ACC112 (cell line): ENCODE data around the gene NKIRAS2.

Experiments used
- H2AFZ ChIP-seq: fragments of 200-600 bp; sonication (generic); one replicate; pipeline ENCODE4 v1.6.0; 2017; ENCODE audit warnings: antibody characterized with exemption, low read length; ENCODE audit not compliant: unreplicated experiment
- H3K27ac ChIP-seq: fragments of 200-600 bp; sonication (generic); 2 replicates; pipeline ENCODE4 v1.5.1; 2014; ENCODE audit warnings: low read depth, mild to moderate bottlenecking, antibody characterized with exemption, low read length, moderate library complexity
- H3K27me3 ChIP-seq: fragments of 200-600 bp; sonication (generic); 2 replicates; pipeline ENCODE4 v1.6.1; 2014; ENCODE audit warnings: mild to moderate bottlenecking, antibody characterized with exemption, low read length, moderate library complexity, mixed read lengths; ENCODE audit not compliant: insufficient read depth
- H3K36me3 ChIP-seq: fragments of 200-600 bp; sonication (generic); 2 replicates; pipeline ENCODE4 v1.6.1; 2016; ENCODE audit warnings: mild to moderate bottlenecking, antibody characterized with exemption, low read length, moderate library complexity, mixed read lengths; ENCODE audit not compliant: insufficient read depth
- H3K4me1 ChIP-seq: fragments of 200-600 bp; sonication (generic); one replicate; pipeline ENCODE4 v1.6.1; 2016; ENCODE audit warnings: low read length, mixed read lengths; ENCODE audit not compliant: insufficient read depth, unreplicated experiment, control insufficient read depth
- H3K4me3 ChIP-seq: fragments of 200-600 bp; sonication (generic); 2 replicates; pipeline ENCODE4 v1.5.1; 2014; ENCODE audit warnings: mild to moderate bottlenecking, low read depth, low read length
- H3K79me2 ChIP-seq: fragments of 200-600 bp; sonication (generic); one replicate; pipeline ENCODE4 v1.6.0; 2016; ENCODE audit warnings: low read length; ENCODE audit not compliant: control insufficient read depth, unreplicated experiment, insufficient read depth

NKIRAS2 gene

DNA sequence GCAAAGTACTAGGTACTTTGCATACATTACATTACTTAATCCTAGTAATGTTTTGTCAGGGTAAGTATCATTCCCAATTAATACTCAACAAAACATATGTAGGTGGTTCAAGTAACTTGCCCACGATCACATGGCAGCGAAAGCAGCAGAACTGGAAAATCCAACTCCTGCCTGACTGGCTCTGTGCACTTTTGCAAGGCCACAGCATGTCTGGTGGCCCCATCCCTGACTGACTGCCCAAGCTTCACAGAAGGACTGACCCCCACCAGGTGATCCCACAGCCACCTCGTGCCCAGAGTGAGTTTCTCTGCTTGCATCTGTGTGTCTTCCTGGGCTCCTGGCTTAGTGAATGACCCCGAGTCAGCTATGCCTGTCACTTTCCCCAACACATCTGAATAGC lies 41.9 kb upstream of the NKIRAS2 start:
- no peak overlapping the region for H3K4me3 ChIP-seq
- no peaks in the 10 kb centered on the region for H3K27me3 ChIP-seq
- no peak overlapping the region for H3K27ac ChIP-seq
- no peak overlapping the region for H2AFZ ChIP-seq
- no peaks in the 10 kb centered on the region for H3K79me2 ChIP-seq
- peaks cover 16% of the 10 kb centered on the region for H3K4me1 ChIP-seq
- H3K36me3 ChIP-seq: peaks cover 25% of the 10 kb centered on the region

DNA sequence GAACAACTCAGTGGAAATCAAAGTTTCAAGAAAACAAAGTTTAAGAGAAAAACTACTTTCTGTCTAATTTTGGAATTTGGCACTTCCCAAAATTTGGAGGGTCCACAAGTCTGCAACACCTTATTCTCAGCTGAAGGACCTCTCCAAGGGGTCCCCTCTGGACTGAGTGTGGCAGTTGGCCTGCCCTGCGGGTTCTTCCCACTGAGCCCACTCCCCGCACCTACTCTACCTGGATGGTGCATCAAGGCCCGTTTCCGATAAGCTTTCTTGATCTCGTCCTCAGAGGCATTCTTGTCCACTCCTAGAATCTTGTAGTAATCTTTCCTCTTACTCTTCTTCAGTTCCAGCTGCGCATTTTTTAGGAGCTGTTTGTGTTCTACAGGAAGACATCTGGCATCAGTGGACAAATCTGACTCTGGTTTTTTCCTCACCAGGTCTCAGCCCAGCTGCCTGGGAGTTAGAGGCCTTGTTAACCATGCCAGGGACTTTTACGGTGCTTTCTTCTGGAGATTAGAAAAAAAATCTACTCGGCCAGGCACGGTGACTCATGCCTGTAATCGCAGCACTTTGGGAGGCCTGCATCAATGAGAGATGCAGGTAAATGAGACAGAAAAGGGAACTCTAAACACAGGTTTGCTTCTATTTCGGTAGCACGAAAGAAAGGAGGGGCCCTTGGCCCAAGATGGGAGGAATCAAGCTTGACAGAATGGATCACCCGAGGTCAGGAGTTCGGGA lies 37.7 kb upstream of the NKIRAS2 start:
- no peak overlapping the region for H2AFZ ChIP-seq
- H3K36me3 ChIP-seq: peaks cover 42% of the 10 kb centered on the region
- H3K4me3 ChIP-seq: no peak overlapping the region
- no peaks in the 10 kb centered on the region for H3K27me3 ChIP-seq
- no peaks in the 10 kb centered on the region for H3K79me2 ChIP-seq
- no peak overlapping the region for H3K27ac ChIP-seq
- peaks cover 2% of the 10 kb centered on the region for H3K4me1 ChIP-seq

DNA sequence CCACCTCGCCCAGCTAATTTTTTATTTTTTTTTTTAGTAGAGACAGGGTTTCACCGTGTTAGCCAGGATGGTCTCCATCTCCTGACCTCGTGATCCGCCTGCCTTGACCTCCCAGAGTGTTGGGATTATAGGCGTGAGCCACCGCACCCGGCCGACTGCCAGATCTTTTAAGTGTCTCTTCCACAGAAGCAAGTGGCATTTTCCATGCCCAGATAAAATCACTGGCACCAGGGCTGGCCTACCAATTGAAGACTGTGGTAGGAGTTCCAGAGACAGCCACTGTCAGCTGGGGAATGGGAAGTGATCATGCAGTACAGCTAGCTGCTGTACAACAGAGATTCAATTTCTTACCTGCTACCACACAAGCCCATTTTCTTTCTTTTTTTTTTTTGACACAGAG lies 35.4 kb upstream of the NKIRAS2 start:
- Histone ChIP-seq H2AFZ (no peak overlapping the region), H3K4me3 (no peak overlapping the region), H3K27me3 (no peaks in the 10 kb centered on the region), H3K27ac (no peak overlapping the region), H3K4me1 (no peaks in the 10 kb centered on the region), H3K79me2 (peaks cover 2% of the 10 kb centered on the region), H3K36me3 (peaks cover 63% of the 10 kb centered on the region)

DNA sequence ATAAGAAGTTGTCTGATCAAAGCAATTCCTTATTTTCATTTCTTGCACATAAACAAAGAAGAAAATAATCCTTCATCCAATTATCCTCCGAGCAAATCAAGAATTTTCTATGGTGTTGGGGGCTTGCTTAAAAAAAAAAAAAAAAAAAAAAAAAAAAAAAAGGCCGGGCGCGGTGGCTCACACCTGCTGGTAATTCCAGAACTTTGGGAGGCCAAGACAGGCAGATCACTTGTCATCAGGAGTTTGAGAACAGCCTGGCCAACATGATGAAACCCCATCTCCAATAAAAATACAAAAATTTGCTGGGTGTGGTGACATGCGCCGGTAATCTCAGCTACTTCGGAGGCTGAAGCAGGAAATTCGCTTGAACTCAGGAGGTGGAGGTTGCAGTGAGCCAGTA lies 34.0 kb upstream of the NKIRAS2 start:
- Histone ChIP-seq H2AFZ (no peak overlapping the region), H3K27me3 (no peaks in the 10 kb centered on the region), H3K4me3 (no peak overlapping the region), H3K36me3 (peaks cover 61% of the 10 kb centered on the region), H3K27ac (no peak overlapping the region), H3K4me1 (no peaks in the 10 kb centered on the region), H3K79me2 (peaks cover 2% of the 10 kb centered on the region)

DNA sequence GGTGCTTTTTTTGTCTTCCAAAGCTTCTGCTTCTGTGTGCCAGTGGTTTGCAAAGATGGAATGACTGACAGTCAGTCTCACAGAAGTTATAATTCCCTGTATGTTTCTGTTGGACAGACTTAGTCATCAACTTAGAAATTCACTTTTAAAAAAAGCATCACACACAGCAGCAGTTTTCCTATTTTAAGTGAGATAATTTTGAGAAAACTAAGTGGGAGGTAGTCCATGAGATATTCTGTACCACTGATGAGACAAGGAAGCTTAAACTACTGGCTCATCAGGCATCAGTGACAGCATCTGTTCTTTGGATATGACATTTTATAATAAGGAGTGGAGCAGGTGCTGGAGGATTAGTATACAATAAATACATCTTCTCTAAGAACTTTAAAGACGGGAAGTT lies 33.3 kb upstream of the NKIRAS2 start:
- Histone ChIP-seq H3K4me1 (no peaks in the 10 kb centered on the region), H3K27me3 (no peaks in the 10 kb centered on the region), H3K27ac (no peak overlapping the region), H3K79me2 (peaks cover 5% of the 10 kb centered on the region), H2AFZ (no peak overlapping the region), H3K4me3 (no peak overlapping the region), H3K36me3 (peaks cover 62% of the 10 kb centered on the region)

DNA sequence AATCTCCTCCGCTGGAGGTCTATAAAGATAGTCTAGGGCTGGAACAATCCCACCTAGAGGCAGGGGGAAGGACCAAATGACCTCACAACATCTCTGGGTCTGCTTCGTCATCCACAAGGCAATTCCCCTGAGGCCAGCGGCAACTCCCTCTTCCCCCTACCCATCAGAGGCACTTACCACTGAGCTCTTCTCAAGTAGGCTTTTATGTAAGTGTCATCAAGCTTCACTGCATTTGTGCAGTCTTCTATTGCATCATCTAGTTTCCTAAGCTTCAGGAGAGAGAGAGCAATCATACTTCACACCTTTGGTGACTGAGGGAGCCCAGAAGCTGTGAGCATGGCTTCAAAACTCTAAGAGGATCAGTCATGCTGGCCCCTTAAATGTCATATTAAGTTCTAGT lies 32.2 kb upstream of the NKIRAS2 start:
- H3K4me1 ChIP-seq: peaks cover 1% of the 10 kb centered on the region

DNA sequence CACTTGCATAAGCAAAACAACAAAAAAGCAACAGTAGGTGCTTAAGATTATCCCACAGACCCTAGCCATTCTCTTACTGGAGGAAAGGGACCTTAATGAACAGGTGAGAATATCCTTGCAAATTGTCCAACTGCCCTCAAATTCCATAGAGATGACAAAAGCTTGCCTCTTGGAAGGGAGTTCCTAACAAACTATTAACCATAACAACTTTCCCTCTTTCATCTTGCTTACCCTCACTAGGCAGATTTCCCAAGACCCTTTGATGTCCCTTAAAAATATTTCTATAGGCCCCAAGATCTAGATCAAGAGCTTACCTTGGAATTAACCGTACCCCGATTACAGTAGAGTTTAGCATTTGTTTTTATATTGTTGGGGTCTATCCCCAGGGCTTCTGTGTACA lies 31.5 kb upstream of the NKIRAS2 start:
- Histone ChIP-seq H3K27ac (no peak overlapping the region), H2AFZ (no peak overlapping the region), H3K27me3 (no peaks in the 10 kb centered on the region), H3K79me2 (peaks cover 10% of the 10 kb centered on the region), H3K4me1 (peaks cover 5% of the 10 kb centered on the region), H3K4me3 (no peak overlapping the region), H3K36me3 (peaks cover 64% of the 10 kb centered on the region)

More for the DNA sequence above, 32.2 kb upstream of the NKIRAS2 start:
- H3K4me3 ChIP-seq: no peak overlapping the region
- H2AFZ ChIP-seq: no peak overlapping the region
- H3K36me3 ChIP-seq: peaks cover 62% of the 10 kb centered on the region
- H3K79me2 ChIP-seq: peaks cover 5% of the 10 kb centered on the region
- H3K27ac ChIP-seq: no peak overlapping the region
- no peaks in the 10 kb centered on the region for H3K27me3 ChIP-seq

DNA sequence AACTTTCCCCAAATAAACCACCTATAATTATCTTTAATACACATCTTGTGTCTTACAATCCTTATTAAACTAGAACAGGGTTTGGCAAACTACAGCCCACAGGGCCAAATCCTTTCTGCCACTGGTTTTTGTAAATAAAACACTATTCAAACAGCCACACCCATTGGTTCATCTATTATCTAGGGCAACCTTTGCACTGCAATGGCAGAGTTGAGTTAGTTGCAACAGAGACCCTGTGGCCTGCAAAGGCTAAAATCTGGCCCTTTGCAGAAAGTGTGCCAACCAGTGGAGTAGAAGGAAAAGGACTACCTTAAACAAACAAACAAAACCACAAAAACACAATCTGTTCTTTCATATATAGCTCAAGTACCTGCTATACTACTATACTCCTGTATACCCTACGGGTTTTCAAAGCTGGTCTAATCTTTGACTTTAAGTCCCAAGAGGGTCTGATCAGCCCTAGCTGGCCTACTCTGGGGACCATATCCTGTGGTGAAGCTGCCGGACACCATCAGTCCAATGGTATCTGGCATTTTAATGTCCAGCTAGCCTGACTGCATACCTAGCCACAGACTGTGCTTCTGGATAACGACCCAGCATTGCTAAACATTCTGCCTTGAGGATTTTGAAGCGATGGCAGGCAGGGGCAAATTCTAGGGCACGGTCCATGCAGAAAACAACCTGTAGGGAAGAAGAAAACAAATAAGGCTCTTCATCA lies 30.0 kb upstream of the NKIRAS2 start:
- H3K36me3 ChIP-seq: peaks cover 63% of the 10 kb centered on the region
- H2AFZ ChIP-seq: no peak overlapping the region
- peaks cover 12% of the 10 kb centered on the region for H3K79me2 ChIP-seq
- no peak overlapping the region for H3K27ac ChIP-seq
- H3K4me3 ChIP-seq: no peak overlapping the region
- H3K4me1 ChIP-seq: peaks cover 5% of the 10 kb centered on the region
- H3K27me3 ChIP-seq: no peaks in the 10 kb centered on the region

DNA sequence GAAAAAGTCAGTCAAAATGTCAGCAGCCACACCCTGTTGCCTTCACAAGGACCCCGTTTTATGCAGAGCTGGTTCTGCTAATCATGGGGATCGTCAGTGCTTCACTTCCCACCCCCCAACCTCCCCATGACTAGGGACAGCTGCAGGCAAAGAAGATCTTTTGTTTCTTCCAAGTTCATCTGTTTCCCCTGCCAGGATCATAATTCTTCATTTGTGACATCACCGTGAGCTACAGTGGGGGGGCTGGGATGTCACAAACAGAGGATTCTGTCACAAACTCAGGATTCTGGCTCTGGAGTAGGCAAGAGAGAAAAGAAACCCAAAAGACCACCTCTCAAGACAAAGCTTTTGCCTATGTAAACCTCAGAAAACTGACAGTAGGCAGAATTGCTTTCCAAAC lies 27.3 kb upstream of the NKIRAS2 start:
- Histone ChIP-seq H3K27ac (no peak overlapping the region), H3K36me3 (peaks cover 67% of the 10 kb centered on the region), H2AFZ (no peak overlapping the region), H3K4me3 (no peak overlapping the region), H3K79me2 (peaks cover 23% of the 10 kb centered on the region), H3K27me3 (no peaks in the 10 kb centered on the region), H3K4me1 (peaks cover 22% of the 10 kb centered on the region)

DNA sequence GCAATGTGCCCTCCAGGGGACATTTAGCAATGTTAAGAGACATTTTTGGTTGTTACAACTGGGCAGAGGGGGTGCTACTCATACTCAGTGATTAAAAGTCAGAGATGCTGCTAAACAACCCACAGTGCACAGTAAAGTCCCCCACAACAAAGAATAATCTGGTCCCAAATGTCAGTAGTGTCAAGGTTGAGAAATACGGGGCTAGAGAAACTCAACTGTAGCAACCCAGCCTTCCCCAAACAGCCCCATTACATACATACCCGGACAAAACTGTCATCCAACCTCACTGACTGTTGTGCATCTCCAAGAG lies 23.1 kb upstream of the NKIRAS2 start:
- no peaks in the 10 kb centered on the region for H3K27me3 ChIP-seq
- no peak overlapping the region for H3K4me3 ChIP-seq
- H3K27ac ChIP-seq: peak overlapping the region; percentile 65
- peaks cover 52% of the 10 kb centered on the region for H3K36me3 ChIP-seq
- peaks cover 40% of the 10 kb centered on the region for H3K79me2 ChIP-seq
- H2AFZ ChIP-seq: no peak overlapping the region
- H3K4me1 ChIP-seq: peaks cover 29% of the 10 kb centered on the region

DNA sequence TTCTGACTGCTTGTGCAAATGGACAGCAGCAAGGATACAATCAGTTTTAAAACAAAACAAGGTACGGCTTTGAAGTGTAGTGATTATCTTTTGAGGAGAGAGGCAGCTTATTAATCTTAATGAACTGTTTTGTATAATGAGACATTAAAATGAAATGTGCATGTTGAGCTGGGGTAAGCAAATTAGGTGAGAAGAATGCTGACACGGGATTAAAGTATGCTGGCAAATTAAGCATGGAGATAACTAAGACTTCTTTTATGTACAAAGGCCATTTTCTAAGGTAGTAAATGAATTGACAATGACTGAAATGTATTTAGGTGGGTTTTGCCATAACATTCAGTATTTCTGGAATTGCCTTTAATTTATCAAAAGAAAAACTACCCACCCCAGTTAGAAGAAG lies 21.4 kb upstream of the NKIRAS2 start:
- H3K27me3 ChIP-seq: no peaks in the 10 kb centered on the region
- H3K36me3 ChIP-seq: peaks cover 47% of the 10 kb centered on the region
- no peak overlapping the region for H2AFZ ChIP-seq
- H3K4me1 ChIP-seq: peaks cover 36% of the 10 kb centered on the region
- H3K4me3 ChIP-seq: no peak overlapping the region
- no peak overlapping the region for H3K27ac ChIP-seq
- peaks cover 50% of the 10 kb centered on the region for H3K79me2 ChIP-seq
